Heart right ventricle (tissue), 16 donors: ENCODE data around the gene LCNL1. TPM values are rescaled to one million over a fixed set of nuclear protein-coding genes. Genes with fewer than 3 reads are reported as not detected.
A peak's percentile ranks its signal among the peaks of the same experiment; 100 is the strongest.

Source experiments
- ATAC-seq, 8 donors: fragments of 200-7000 bp; cut with Tn5 transposase; one replicate each; pipeline ENCODE4 v1.9.1; 2020; ENCODE audit warnings: mild to moderate bottlenecking in 8 of 8, moderate library complexity in 8 of 8, moderate number of reproducible peaks in 1 of 8
- DNase-seq, 2 donors: peaks; one replicate each; pipeline ENCODE4 v3.0.0-alpha.2; 2020
- H3K27ac ChIP-seq, 10 donors: fragments of 200-600 bp; sonication (generic) in 2 of 10; one replicate each; pipeline versions ENCODE4 v1.5.0 to v1.8.0; 2020 to 2022; ENCODE audit warnings: mild to moderate bottlenecking in 3 of 10
- H3K27me3 ChIP-seq, 7 donors: fragments of 200-600 bp; one replicate each; pipeline ENCODE4 v1.8.0; 2021 to 2022; ENCODE audit warnings: mild to moderate bottlenecking in 2 of 7
- H3K36me3 ChIP-seq, 9 donors: fragments of 200-600 bp; sonication (generic) in 1 of 9; one replicate each; pipeline versions ENCODE4 v1.5.0 to v1.8.0; 2020 to 2022; ENCODE audit warnings: mild to moderate bottlenecking in 2 of 9
- H3K4me1 ChIP-seq, 9 donors: fragments of 200-600 bp; sonication (generic) in 1 of 9; one replicate each; pipeline versions ENCODE4 v1.5.0 to v1.8.0; 2020 to 2022; ENCODE audit warnings: mild to moderate bottlenecking in 4 of 9
- H3K4me3 ChIP-seq, 10 donors: fragments of 200-600 bp; sonication (generic) in 2 of 10; one replicate each; pipeline versions ENCODE4 v1.5.0 to v1.8.0; 2020 to 2022; ENCODE audit warnings: mild to moderate bottlenecking in 7 of 10, moderate library complexity in 2 of 10
- H3K9me3 ChIP-seq, 11 donors: fragments of 200-600 bp in 10 of 11; sonication (generic) in 2 of 11; one replicate each; pipeline versions ENCODE4 v1.5.0 to v1.8.0; 2013 to 2022; ENCODE audit warnings: mild to moderate bottlenecking in 2 of 11, control low read depth in 1 of 11, moderate library complexity in 1 of 11
- CTCF ChIP-seq, 9 donors: fragments of 200-600 bp; sonication (generic) in 2 of 9; IDR thresholded peaks; one replicate each; pipeline versions ENCODE4 v1.5.0 to v1.8.0; 2021 to 2022; ENCODE audit warnings: antibody characterized with exemption in 9 of 9, mild to moderate bottlenecking in 5 of 9, moderate library complexity in 1 of 9
- WGBS, 2 donors: extraction: QIAGEN DNeasy Blood & Tissue Kit; methylation state at CpG; one replicate each; pipeline ENCODE4 v1.1.7; 2013; ENCODE audit warnings: inconsistent platforms in 1 of 2; 5-methylcytosine and 5-hydroxymethylcytosine counted together
- intact Hi-C, 10 donors: fragments of 100-400 bp; cut with DNase I; formaldehyde crosslinking; loops; one replicate each; pipeline versions ENCODE4 v1.11.1 to v1.14.2; 2022
- polyA plus RNA-seq, 2 donors: library from polyadenylated mRNA; stranded (reverse); fragments of 200-250 nt; gene quantifications; one replicate each; pipeline ENCODE4 v1.2.3, GENCODE V29; 2013
- total RNA-seq, 10 donors: library from RNA; stranded (reverse); fragmentation: NEBNext Ultra II Directional in 3 of 10; extraction: Animal tissue kit (Norgen Biotek cat#: 25700) in 3 of 10; gene quantifications; one replicate each; pipeline versions ENCODE4 v1.2.1 to v1.2.4, GENCODE V29; 2021 to 2023
- donor health status: Arrhythmogenic right ventricular cardiomyopathy.
- donor health status: ischemic (EF 13 %, LVEDD 7.1; RV severe dilation, severe dysfunction).
- donor health status: healthy with polysubstance abuse.
- donor health status: DM: no; HTN: yes; CAD: no.
- donor health status: DM: no; HTN: no; CAD: no.
- donor health status: ischemic (EF 25% LVEDD 6.9; RV normal size, moderate dysfunction).
- donor health status: ischemic (EF 25% LVEDD 5.7; RV mildly dilated, moderate dysfunction).
- donor health status: healthy.
- donor health status: DM: yes; HTN: yes; CAD: no.
- donor health status: Ischemic cardiomyopathy.
- donor health status: ischemic (EF 35%, LVEDD 5.7; RV mildly dilated, moderate dysfunction).
- donor health status: nonischemic (EF 11% LVEDD 7.7; RV severe dilation, severe dysfunction).
- donor health status: DM: yes; HTN: yes; CAD: no.
- donor health status: PGD.
- donor health status: ischemic (EF 29% LVEDD 5.4; RV normal size, mild dysfunction).
- donor health status: nonischemic (EF 23%, LVEDD 6.1; RV moderate dilation, normal function).

LCNL1 gene
- total and polyA plus RNA-seq, 12 donors, result 0.10 to 10.9 (median 6.4) TPM

GRCh38 chr9:137006116-137007003 is 23.6 kb downstream of the LCNL1 start:
- intact Hi-C loops, result no loop called here

GRCh38 chr9:137007108-137007815 is 24.5 kb downstream of the LCNL1 start:
- no peak for TF ChIP-seq CTCF (IDR thresholded peaks at IDR 0.05)
- Histone ChIP-seq H3K4me3 (no peak overlapping the region), H3K27me3 (no peaks in the 10 kb centered on the region), H3K27ac (no peak overlapping the region), H3K36me3 (peaks cover 0 to 37% (median 10%) of the 10 kb centered on the region in 9 donors), H3K4me1 (peaks cover 0 to 8% (median 0%) of the 10 kb centered on the region in 9 donors), H3K9me3 (peaks cover 0 to 13% (median 0%) of the 10 kb centered on the region in 11 donors)
- intact Hi-C loops, result no loop called here
- WGBS, 2 donors, result 84 to 85% methylated on average over 28 to 30 of the region's 30 CpGs
- DNase-seq (no peak), ATAC-seq (peak in 2 of 8 donors; percentile 18 to 36)

More at GRCh38 chr9:137006116-137007003, 23.6 kb downstream of the LCNL1 start:
- Histone ChIP-seq H3K4me1 (peaks cover 0 to 8% (median 0%) of the 10 kb centered on the region in 9 donors), H3K9me3 (peaks cover 0 to 13% (median 0%) of the 10 kb centered on the region in 11 donors), H3K27ac (no peak overlapping the region), H3K27me3 (no peaks in the 10 kb centered on the region), H3K4me3 (no peak overlapping the region), H3K36me3 (peaks cover 0 to 28% (median 1%) of the 10 kb centered on the region in 9 donors)
- WGBS, 2 donors, result 71% methylated on average over 24 of the region's 24 CpGs
- no peak for TF ChIP-seq CTCF (IDR thresholded peaks at IDR 0.05)
- ATAC-seq, result peak in 4 of 8 donors; percentile 22 to 30 (median 28)
- no peak for DNase-seq

GRCh38 chr9:137007816-137008270 is 25.1 kb downstream of the LCNL1 start:
- peaks cover 0 to 13% (median 0%) of the 10 kb centered on the region in 11 donors for H3K9me3 ChIP-seq
- 90% methylated on average over 13 of the region's 13 CpGs for WGBS, 2 donors
- H3K4me1 ChIP-seq, result peaks cover 0 to 8% (median 0%) of the 10 kb centered on the region in 9 donors
- no peak overlapping the region for H3K27ac ChIP-seq
- peaks cover 0 to 43% (median 14%) of the 10 kb centered on the region in 9 donors for H3K36me3 ChIP-seq
- no peak overlapping the region for H3K4me3 ChIP-seq
- no peak for DNase-seq
- no peaks in the 10 kb centered on the region for H3K27me3 ChIP-seq
- TF ChIP-seq CTCF (IDR thresholded peaks at IDR 0.05), result no peak
- peak in 3 of 8 donors; percentile 7 to 17 (median 14) for ATAC-seq
- intact Hi-C loops, result no loop called here

- H3K36me3 ChIP-seq, result peaks cover 0 to 47% (median 14%) of the 10 kb centered on the region in 9 donors
- peaks cover 0 to 8% (median 0%) of the 10 kb centered on the region in 9 donors for H3K4me1 ChIP-seq
- ATAC-seq (no peak), DNase-seq (no peak)
- WGBS, 2 donors, result 82 to 84% methylated on average over 20 to 22 of the region's 22 CpGs
- intact Hi-C loops, result no loop called here
- peaks cover 0 to 13% (median 0%) of the 10 kb centered on the region in 11 donors for H3K9me3 ChIP-seq
- TF ChIP-seq CTCF (IDR thresholded peaks at IDR 0.05), result no peak
- no peaks in the 10 kb centered on the region for H3K27me3 ChIP-seq
- no peak overlapping the region for H3K4me3 ChIP-seq
- H3K27ac ChIP-seq, result no peak overlapping the region
Observed at GRCh38 chr9:137008312-137008711, 25.5 kb downstream of the LCNL1 start.
